ENCODE measurements around the gene SAMD4A.

DNA sequence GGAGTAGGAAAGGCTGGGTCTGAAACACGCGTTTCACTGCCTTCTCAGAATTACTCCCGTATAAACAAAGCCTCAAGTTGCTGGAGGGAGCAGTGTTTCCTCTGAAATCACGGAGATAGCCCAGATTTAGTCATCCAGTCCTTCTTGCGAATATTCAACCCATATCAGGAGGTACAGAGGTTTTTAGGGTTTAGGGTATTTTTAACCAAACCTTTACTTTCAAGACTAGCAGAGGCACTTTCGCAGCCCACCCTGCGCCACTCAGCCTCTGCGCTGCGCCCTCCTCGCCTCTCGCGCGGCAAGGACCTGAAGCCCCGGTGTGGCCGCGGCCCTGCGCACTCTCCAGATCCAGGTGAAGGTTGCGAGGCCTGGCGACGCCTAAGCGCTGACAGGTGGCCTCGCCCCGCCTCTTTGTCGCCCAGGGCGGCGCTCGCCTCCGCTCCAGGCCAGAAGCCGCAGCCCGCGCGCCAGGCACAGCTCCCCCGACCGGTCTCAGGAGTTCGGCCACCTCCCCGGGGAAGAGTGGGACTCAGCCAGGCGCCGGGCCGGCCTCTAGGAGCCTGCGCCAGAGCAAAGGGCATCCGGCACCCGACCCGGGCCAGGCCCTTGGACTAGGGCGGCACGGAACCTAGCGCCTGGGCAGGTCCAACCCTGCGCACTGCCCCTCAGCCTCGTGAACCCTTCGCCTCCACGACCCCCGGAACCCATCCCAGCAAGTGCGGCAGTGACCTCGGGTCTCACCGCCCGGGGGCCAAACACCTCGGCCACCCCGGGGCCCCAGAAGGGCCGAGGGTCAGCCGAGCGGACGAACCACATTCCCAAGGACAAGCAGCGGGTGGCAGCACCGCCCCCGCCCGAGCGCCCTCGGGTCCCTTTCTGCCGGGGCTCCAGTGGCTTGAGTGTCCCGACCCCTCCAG, 1.8 kb upstream of the SAMD4A start:
- no peak for TF ChIP-seq EZH2 (IDR thresholded peaks at IDR 0.05)
- TF ChIP-seq POLR2AphosphoS5 (IDR thresholded peaks at IDR 0.05; ENCODE audit: borderline replicate concordance, low read depth, low read length) = no peak
